Breast epithelium (tissue), 3 donors: Measurements from ENCODE around the gene AUNIP.

Experiments
- CTCF ChIP-seq, 3 donors: fragments of 450-650 bp; IDR thresholded peaks; one replicate each; pipeline ENCODE4 v1.5.1; 2016 to 2017; ENCODE audit warnings: antibody characterized with exemption in 3 of 3, mild to moderate bottlenecking in 3 of 3, moderate library complexity in 3 of 3
- POLR2A ChIP-seq: fragments of 450-650 bp; IDR thresholded peaks from one replicate; pipeline ENCODE4 v1.6.1; 2016; ENCODE audit warnings: antibody characterized with exemption, mild to moderate bottlenecking, moderate library complexity

GRCh38 chr1:25821112-25821476, 38.2 kb downstream of the AUNIP start:
- TF ChIP-seq CTCF (IDR thresholded peaks at IDR 0.05), result no peak
- TF ChIP-seq POLR2A, result no peak
